ENCODE measurements around the gene PRDM11.
A peak's percentile ranks its signal among the peaks of the same experiment; 100 is the strongest.

PRDM11 gene

DNA sequence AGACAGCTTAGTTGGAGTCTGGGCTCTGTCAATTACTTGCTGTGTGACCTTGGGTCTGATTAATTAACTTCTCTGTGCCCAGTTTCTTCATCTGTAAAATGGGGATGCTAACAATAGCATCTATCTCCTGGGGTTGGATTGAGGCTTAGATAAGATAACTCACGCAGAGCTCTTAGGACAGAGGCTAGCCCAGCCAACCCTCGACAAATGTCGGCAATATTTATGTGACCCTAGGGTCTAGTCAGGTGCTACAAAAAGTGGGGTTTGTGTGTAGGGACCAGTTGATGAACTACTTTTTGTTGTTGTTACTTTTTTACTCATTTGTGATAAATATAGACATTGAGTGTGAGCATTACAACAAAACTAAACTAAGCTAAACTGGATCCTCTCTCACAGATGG lies 117.3 kb downstream of the PRDM11 start:
- no peak for DNase-seq (ENCODE audit: low spot score)

DNA sequence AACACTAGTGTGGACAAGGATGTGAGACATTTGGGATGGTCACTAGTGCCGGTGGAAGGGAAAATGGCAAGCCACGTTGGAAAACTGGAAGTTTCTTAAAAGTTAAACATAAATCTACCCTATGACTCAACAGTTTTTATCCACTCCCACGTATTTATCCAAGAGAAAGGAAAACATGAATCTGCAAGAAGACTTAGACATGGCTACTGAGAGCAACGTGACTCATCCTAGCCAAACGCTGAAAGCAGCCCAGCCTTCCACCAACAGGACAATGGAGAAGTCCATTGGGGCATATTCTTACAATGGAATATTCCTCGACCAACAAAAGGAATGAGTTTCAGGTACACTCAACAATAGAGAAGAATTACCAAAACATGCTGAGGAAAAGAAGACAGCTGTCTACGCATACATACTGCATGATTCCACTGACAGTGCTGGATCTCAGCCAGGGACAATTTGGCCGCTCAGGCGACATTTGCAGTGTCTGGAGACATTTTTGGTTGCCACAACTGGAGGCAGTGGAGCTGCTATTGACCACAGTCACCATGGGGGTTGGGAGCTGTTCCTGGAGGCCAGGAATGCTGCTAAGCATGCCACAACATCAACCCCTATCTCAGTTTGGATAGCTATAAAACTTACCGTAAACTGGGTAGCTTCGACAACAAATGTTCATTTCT lies 118.5 kb downstream of the PRDM11 start:
- DNase-seq (ENCODE audit: low spot score): peak; percentile 12

GRCh38 chr11:45265969-45266675 lies 119.7 kb downstream of the PRDM11 start:
- DNase-seq (ENCODE audit: low spot score): no peak

DNA sequence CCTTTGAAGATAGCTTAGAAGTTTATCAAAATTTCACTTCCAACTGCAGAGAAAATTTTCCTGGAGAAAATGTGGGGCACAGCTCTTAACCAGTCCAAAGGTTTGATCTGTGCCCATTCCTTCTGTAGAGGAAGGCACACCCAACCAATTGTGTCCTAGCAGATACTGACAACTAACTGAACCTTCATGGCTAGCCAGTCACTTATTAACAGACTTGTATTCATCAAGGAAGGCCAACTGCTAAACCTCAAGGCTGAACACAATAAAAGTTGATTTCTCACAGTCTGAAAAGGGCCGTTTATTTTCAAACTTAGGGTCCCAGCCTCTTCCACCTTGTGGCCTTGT lies 120.2 kb downstream of the PRDM11 start:
- no peak for DNase-seq (ENCODE audit: low spot score)

GRCh38 chr11:45267052-45267451 lies 120.6 kb downstream of the PRDM11 start:
- DNase-seq (ENCODE audit: low spot score): no peak

DNA sequence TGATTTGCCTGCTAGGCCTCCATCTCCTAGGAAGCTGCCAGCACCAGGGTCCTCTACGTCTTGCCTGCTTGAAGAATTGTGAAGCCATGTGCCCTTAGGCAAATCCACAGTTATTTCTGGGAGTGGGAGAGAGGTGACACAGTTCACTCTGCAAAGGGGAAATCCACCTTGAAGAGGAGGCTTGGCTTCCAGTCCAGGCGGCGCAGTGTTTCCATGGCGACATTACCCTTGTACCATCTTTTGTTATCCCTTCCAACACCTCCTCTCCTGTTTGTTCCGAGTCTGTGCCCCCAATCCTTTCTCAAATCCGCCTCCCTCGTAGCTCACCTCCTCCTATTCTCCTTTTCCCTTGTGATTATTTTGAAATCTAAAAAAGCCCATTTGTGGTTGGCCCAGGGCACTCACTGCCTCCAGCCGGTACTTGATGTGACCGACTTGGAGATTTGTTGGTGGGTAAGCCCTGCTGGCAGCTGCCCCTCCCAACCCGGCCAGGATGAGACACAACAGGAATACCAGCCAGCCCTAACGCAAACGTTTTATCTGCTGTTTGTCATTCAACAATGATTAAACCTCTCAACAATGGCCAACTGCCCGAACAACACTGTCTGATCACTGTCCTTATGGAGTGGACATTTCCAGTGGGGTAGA lies 121.3 kb downstream of the PRDM11 start:
- no peak for DNase-seq (ENCODE audit: low spot score)

- DNase-seq (ENCODE audit: low spot score): no peak
These were observed 123.2 kb downstream of the PRDM11 start for GRCh38 chr11:45269678-45270077.

- no peak for DNase-seq (ENCODE audit: low spot score)
These were observed 124.7 kb downstream of the PRDM11 start for GRCh38 chr11:45270946-45271716.

GRCh38 chr11:45272701-45273100 lies 126.3 kb downstream of the PRDM11 start:
- no peak for DNase-seq (ENCODE audit: low spot score)

DNA sequence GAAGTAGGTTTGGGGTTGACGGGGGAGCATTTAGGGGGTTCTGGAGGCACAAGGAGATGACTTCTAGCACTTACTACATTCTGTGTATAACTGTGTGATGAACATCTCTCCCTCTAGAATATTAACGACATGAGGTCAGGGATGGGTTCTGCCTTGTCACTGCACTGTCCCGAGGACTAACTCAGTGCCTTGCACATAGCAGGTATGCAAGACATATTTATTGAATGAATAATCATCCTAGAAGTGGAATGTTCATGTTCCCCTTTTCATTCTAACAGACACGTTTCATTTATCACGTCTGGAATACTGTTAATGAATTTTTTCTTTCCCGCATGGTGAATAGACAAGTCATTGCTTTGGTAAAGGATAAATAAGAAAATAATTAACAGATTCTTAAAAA lies 127.1 kb downstream of the PRDM11 start:
- no peak for DNase-seq (ENCODE audit: low spot score)

DNA sequence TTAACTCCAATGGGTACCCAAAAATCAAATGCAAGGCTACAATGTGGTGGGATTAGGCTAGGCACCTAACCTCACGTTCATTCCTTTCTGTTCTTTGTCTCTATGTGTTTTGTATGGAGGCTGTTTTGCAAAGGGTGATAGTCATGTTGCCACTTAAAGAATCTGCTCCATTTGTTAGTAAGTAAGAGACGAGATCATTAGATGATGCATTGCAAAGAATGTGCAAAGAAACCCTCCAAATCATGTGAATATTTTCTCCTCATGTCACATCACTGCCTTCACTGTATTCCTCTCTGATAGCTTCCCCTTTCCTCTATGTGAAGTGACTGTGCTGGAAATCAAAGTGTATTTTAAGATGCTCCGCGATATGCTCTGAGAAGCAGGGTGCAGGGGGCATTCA lies 127.8 kb downstream of the PRDM11 start:
- no peak for DNase-seq (ENCODE audit: low spot score)

DNA sequence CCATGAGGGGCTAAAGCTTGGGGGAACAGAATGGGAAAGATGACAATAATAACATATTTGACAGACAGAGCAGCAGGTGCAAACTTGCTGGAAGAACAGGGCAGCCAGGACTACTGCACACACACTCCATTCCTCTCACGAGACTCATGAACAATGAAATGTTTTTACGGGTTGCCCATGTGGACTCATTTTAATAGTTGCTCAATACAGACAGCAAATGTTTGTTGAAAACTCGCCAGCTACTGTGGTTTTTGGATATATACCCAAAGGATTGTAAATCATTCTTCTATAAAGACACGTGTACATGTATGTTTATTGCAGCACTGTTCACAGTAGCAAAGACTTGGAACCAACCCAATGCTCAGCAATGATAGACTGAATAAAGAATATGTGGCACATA lies 129.4 kb downstream of the PRDM11 start:
- DNase-seq (ENCODE audit: low spot score): no peak

- DNase-seq (ENCODE audit: low spot score): no peak
These were observed 132.3 kb downstream of the PRDM11 start for GRCh38 chr11:45278714-45279113.

DNA sequence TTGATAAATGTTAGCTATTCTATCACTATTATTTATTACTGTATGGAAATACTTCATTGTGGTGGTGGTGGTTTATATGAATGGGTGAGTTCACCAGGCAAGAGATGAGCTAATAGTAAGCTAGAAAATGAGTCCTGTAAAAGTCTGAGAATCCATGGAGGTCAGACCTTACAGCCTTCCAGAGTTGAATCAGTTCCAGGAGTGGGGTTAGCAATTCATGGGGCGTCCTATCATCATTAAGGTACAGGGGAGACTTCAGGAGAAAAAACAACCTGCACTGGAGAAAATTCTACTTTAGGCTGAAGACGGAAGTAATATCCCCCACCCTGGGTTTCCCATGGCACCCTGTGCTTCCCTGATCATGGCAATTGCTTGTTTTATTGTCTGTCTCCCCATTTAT lies 133.2 kb downstream of the PRDM11 start:
- no peak for DNase-seq (ENCODE audit: low spot score)

GRCh38 chr11:45280449-45280848 lies 134.0 kb downstream of the PRDM11 start:
- DNase-seq (ENCODE audit: low spot score): no peak

DNA sequence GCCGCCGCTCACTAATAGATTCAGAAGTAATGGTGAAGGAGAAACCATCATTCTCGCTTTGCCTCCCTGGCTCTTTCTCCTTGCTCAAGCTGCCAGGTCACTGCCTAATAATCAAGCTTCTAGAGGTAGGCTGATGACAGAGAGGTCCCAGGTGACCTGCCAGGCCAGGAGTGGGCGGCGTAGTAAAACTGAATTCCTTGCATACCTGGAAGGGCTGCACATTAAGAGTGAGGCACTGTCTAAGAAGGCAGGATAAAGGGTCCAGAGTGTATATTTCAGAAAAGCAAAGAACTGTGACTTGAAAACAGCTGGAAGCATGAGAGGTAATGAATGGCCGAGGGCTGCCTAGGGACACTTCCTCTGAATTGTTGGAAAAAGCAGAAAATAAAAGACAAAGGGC lies 135.6 kb downstream of the PRDM11 start:
- DNase-seq (ENCODE audit: low spot score): no peak
